ENCODE data around the gene PET100. TPM values are rescaled to one million over a fixed set of nuclear protein-coding genes. Genes with fewer than 3 reads are reported as not detected.

Gene PET100
- total RNA-seq, 1 experiment from 2014 or later: 129 TPM

DNA sequence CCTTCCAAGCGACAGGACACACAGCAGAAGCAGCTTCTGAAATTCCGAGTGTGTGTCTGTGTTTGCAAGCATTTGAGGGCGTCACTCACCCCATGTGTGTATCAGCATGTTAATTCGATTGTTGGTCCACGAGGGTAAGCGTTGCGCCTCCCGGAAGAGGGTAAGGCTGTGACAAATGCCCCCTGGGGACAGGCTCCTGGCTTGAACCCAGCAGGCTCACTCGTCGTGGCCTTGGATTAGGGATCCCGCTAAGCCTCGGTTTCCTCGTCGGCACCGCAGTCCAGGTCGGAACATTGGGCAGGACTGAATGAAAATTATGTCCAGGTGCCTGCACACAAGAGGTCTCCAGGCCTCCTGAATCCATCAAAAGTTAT, 6.7 kb downstream of the PET100 start:
- CTCF ChIA-PET: no interaction called here
- TF ChIP-seq, protein P1, sequence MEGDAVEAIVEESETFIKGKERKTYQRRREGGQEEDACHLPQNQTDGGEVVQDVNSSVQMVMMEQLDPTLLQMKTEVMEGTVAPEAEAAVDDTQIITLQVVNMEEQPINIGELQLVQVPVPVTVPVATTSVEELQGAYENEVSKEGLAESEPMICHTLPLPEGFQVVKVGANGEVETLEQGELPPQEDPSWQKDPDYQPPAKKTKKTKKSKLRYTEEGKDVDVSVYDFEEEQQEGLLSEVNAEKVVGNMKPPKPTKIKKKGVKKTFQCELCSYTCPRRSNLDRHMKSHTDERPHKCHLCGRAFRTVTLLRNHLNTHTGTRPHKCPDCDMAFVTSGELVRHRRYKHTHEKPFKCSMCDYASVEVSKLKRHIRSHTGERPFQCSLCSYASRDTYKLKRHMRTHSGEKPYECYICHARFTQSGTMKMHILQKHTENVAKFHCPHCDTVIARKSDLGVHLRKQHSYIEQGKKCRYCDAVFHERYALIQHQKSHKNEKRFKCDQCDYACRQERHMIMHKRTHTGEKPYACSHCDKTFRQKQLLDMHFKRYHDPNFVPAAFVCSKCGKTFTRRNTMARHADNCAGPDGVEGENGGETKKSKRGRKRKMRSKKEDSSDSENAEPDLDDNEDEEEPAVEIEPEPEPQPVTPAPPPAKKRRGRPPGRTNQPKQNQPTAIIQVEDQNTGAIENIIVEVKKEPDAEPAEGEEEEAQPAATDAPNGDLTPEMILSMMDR (conservative IDR thresholded peaks at IDR 0.05; ENCODE audit: low read depth, low read length): no peak
- TF ChIP-seq EZH2 (IDR thresholded peaks at IDR 0.05; ENCODE audit: borderline replicate concordance, low read depth, low read length, poor library complexity, severe bottlenecking): no peak
- peak; percentile 54 for DNase-seq (ENCODE audit: low spot score)
- POLR2A ChIA-PET (ENCODE audit: low non-redundant PET): no interaction called here
- no peaks in the 10 kb centered on the region for H3K27me3 ChIP-seq (replicated peaks; ENCODE audit: insufficient read depth, low read depth, low read length, poor library complexity)
- peak overlapping the region; percentile 79 for H3K4me3 ChIP-seq (ENCODE audit: low read depth, low read length, poor library complexity, severe bottlenecking)
- peaks cover 9% of the 10 kb centered on the region for H3K4me1 ChIP-seq (ENCODE audit: insufficient read depth, low read length, poor library complexity, severe bottlenecking)
- no peaks in the 10 kb centered on the region for H3K9me3 ChIP-seq (ENCODE audit: low read depth, low read length, poor library complexity, severe bottlenecking)
- BruUV-seq (replicated peaks): no TSS peak
- H3K27ac ChIP-seq (ENCODE audit: low read depth, low read length, poor library complexity, severe bottlenecking): no peak overlapping the region
- intact Hi-C loops (cut with micrococcal nuclease; ENCODE audit: unreplicated experiment): no loop called here
- no peaks in the 10 kb centered on the region for H3K36me3 ChIP-seq (ENCODE audit: insufficient read depth, low read length, poor library complexity, severe bottlenecking)

DNA sequence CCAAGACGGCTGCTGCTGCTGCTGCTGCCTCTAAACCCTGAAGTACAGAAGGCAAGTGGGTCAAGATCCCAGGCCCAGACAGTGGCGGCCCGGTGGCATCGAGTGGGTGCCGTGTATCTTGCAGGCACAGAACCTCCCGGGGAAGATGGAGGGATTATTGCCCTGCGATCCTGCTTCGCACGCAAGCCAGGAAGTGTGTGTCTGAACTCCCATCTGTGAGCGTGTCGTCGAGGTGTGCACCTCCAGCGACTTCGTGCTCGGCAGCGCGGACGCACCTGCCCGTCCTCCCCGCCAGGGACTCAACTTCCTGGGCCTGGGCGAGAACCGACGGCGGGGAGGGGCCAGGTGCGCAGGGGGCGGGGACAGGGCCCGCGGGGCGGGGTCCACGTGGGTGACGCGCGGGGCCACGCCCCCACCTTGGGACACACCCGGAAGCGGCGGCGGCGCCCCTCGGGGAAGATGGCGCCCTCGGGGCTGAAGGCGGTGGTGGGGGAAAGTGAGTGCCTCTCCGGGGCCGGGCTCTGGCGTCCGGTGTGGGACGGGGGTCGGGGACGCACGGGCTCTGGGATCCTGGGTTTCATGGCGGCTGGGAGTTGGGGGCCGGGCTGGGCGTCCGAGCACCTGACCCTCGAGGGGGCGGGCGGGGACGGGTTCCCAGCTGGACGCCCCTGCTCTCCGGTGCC, 7.2 kb downstream of the PET100 start, which contains the start of gene STXBP2:
TSS of gene STXBP2 (plus strand) at position 420 of the 683 bp plus-strand sequence. CDS start at position 460, 40 bp downstream.
- H3K36me3 ChIP-seq (ENCODE audit: insufficient read depth, low read length, poor library complexity, severe bottlenecking): no peaks in the 10 kb centered on the region
- H3K27me3 ChIP-seq (replicated peaks; ENCODE audit: insufficient read depth, low read depth, low read length, poor library complexity): no peaks in the 10 kb centered on the region
- CTCF ChIA-PET: no interaction called here
- H3K9me3 ChIP-seq (ENCODE audit: low read depth, low read length, poor library complexity, severe bottlenecking): no peaks in the 10 kb centered on the region
- intact Hi-C loops (cut with micrococcal nuclease; ENCODE audit: unreplicated experiment): no loop called here
- H3K4me1 ChIP-seq (ENCODE audit: insufficient read depth, low read length, poor library complexity, severe bottlenecking): peaks cover 9% of the 10 kb centered on the region
- H3K4me3 ChIP-seq (ENCODE audit: low read depth, low read length, poor library complexity, severe bottlenecking): peak within 1 kb of the TSS; percentile 79
- peak within 1 kb of the TSS; percentile 67 for H3K27ac ChIP-seq (ENCODE audit: low read depth, low read length, poor library complexity, severe bottlenecking)
- peak; percentile 75 for DNase-seq (ENCODE audit: low spot score)
- BruUV-seq (replicated peaks): no TSS peak
- TF ChIP-seq EZH2 (IDR thresholded peaks at IDR 0.05; ENCODE audit: borderline replicate concordance, low read depth, low read length, poor library complexity, severe bottlenecking): no peak
- TF ChIP-seq, protein P1 (conservative IDR thresholded peaks at IDR 0.05; ENCODE audit: low read depth, low read length): no peak
- POLR2A ChIA-PET (ENCODE audit: low non-redundant PET): no interaction called here

DNA sequence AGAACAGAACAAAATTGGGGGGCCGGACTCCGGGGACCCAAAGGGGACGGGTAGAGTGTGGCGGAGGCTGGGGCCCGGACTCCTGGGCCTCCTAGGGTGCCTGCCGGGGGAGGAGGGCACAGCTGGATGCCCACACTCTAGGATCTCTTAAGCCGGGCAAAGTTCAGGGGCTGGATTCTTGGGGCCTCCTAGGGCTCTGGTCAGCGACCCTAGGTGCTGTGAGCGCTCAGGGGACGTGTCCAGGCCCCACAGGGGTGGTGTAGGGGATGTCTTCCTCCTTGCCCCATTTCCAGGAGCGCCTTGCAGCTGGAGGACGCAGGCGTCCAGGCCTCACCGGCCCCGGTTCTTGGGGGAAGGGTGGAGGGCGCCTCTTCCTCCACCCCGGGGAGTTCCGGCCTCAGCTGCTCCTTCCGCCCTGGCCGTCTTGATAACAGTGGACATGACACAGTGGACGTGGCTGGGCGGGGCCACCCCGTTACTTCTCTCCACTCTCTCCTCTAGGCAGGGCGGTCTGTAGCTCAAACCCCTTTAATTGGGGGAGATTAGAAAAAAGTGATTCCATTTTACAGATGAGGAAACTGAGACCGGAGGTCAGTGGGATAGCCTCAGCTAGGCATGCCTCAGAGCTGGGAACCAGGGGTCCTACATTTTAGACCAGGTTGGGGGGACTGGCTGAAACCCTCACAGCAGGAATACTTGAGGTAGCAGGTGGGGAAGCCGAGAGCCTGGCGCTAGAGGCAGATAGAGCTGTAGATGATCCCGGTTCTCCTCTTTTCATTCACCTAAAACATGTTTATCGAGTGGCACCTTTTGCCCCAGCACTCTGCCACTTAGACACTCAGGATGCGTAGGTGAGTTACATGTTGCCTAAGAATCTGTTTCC, 8.0 kb downstream of the PET100 start:
- intact Hi-C loops (cut with micrococcal nuclease; ENCODE audit: unreplicated experiment): no loop called here
- no peak for DNase-seq (ENCODE audit: low spot score)
- Histone ChIP-seq H3K27ac (ENCODE audit: low read depth, low read length, poor library complexity, severe bottlenecking) (peak overlapping the region; percentile 67), H3K4me1 (ENCODE audit: insufficient read depth, low read length, poor library complexity, severe bottlenecking) (peaks cover 9% of the 10 kb centered on the region), H3K9me3 (ENCODE audit: low read depth, low read length, poor library complexity, severe bottlenecking) (no peaks in the 10 kb centered on the region), H3K36me3 (ENCODE audit: insufficient read depth, low read length, poor library complexity, severe bottlenecking) (no peaks in the 10 kb centered on the region), H3K27me3 (replicated peaks; ENCODE audit: insufficient read depth, low read depth, low read length, poor library complexity) (no peaks in the 10 kb centered on the region), H3K4me3 (ENCODE audit: low read depth, low read length, poor library complexity, severe bottlenecking) (peak overlapping the region; percentile 79)
- no peak for TF ChIP-seq EZH2 (IDR thresholded peaks at IDR 0.05; ENCODE audit: borderline replicate concordance, low read depth, low read length, poor library complexity, severe bottlenecking)
- TF ChIP-seq, protein P1 (conservative IDR thresholded peaks at IDR 0.05; ENCODE audit: low read depth, low read length): no peak
- BruUV-seq (replicated peaks): no TSS peak
- CTCF ChIA-PET: no interaction called here
- POLR2A ChIA-PET (ENCODE audit: low non-redundant PET): no interaction called here
